Measurements from ENCODE around the gene TBC1D10B.
A peak's percentile ranks its signal among the peaks of the same experiment; 100 is the strongest.
"Not testable (repeated sequence)": the region's sequence is repeated elsewhere in the genome, so short reads cannot be mapped to it uniquely, and the experiment has no call there.

Gene TBC1D10B

DNA sequence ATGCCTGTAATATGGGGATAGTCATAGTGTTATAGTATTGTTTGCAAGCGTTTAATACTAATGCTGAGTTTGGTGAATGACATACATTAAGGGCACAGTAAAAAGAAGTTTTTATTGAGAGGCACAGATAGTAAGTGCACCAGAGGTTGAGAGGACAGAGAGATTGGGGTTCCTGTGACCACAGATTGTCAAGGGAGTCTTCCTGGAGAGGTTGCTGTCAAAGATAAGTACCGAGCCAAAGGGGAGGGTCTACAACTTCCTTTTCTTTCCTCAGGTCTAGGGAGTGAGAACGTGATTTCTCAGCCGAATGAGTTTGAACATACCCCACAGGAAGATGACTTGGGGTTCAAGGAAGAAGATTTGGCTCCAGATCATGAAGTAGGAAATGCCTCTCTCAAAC, 26.8 kb upstream of the TBC1D10B start:
- DNase-seq = no peak

DNA sequence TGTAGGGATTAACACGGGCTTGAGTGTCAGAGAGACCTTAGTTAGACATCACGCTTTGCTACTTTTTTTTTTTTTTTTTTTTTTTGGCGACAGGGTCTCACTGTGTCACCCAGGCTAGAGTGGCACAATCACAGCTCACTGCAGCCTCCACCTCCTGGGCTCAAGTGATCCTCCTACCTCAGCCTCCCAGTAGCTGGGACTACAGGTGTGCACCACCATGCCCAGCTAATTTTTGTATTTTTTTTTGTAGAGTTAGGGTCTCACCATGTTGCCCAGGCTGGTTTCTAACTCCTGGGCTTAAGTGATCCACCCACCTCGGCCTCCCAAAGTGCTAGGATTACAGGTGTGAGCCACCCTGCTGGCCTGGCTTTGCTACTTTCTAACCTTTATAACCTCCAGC, 26.3 kb upstream of the TBC1D10B start:
- not testable (repeated sequence) for DNase-seq

DNA sequence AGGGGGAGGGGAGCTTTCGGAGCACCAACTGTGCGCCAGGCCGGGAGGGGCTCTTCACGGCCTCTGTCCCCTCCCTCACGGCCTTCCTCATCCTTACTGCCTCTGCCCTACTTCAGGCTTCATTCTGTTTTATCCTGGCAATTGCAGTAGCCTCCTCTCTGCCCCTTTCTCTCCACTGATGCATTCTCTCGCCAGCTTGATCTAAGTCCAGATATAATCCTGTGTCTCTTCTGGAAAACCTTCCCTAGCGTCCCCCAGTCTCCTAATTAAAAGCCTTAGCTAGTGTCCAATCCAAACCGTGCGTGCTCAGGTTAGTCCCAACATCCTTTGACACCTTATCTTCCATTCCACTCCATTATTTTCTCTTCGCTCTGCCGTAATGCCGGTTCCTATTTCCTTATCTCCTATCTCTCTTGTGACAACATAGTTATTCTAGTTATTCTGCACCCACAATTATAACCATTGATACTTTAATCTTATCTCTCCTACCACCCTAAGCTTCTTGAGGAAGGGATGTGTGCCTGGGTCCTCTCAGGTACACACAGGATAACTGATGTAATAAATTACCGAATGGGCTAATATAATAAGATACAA, 25.8 kb upstream of the TBC1D10B start:
- DNase-seq = no peak

DNA sequence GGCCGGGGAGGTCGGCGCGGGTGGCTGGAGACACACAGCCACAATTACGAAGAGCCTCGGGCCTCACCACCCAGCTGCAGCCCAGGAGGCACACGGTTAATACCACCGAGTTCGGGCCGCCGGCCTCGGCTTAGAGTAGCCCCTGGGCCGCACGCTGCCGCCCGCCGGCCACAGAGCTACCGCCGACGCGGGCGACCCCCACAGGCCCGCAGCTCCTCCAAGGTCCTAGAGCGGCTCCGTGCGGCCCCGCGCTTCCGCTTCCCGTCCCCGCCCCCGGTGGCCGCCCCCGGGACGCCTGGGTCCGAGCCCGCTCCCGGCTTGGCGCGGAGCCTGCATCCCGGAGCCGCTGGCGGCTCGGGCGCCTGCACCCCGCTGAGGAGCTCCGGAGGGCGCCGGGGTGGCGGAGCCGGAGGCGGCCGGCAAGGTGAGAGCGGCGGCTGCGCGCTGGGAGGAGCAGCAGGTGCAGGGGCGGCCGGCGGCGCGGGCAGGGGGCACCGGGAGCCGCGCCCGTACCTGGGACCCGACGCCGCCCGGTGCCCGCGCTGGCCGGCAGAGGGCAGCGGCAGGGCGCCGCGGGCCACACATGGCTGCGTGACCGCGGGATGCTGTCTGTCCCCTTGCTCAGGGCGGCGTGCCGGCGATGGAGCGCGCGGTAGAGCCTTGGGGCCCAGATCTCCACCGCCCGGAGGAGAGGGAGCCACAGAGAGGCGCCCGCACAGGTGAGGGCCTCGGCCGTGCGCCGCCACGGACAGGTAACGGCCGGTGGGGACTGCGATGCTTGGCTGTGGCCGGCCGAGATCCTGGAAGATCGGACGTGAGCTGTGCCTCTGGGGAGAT, 25.1 kb upstream of the TBC1D10B start, which contains the start of gene ZNF48:
Gene ZNF48 (plus strand): TSS at position 266 of the 837 bp plus-strand sequence. CDS start 375 bp downstream, at position 641.
- DNase-seq = peak; percentile 78

DNA sequence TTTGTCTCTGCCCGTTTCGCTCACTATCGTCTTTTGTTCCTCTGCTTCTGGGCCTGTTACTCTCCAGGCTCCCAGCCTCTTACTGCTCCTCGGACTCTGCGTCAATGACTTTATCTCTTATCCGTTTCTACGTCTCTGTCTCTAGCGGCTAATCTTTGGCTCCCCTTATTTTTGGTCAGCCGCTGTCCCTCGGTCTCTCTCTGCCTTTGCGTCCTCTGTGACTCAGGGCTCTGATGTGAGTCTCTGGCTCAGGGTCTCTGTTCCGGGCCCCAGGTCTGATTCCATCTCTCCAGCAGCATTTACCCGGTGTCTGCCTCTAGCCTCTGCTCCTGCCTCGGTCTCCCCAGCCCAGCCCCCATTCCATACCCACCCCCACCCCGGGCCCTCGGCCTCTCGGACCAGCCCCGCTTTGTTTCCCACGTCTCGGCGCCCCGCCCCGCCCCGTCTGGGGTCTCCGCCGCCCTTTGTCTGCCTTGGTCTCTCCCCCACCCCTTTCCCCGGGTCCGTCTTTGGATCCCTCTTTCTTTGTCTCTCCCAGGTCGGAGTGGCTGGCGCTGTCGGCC, 24.4 kb upstream of the TBC1D10B start:
- DNase-seq = no peak

DNA sequence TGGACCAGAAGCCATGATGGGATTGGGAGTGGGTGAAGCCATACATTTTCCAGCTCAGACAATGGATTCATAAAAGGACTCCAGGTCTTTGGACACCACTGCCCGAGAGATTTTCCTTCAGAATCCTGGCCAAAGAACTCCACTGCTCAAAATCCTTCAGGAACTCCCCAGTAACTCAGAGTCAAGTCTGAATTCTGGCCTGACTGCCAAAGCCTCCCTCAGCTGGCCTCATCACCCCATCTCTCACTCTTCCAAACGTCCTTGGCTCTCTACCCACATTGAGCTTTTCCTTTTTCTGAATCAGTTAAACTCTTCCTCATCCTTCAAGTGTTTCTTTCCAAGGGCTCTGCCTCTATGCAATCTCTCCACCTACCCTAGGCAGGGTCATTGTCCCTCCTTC, 13.2 kb upstream of the TBC1D10B start:
- DNase-seq = no peak

DNA sequence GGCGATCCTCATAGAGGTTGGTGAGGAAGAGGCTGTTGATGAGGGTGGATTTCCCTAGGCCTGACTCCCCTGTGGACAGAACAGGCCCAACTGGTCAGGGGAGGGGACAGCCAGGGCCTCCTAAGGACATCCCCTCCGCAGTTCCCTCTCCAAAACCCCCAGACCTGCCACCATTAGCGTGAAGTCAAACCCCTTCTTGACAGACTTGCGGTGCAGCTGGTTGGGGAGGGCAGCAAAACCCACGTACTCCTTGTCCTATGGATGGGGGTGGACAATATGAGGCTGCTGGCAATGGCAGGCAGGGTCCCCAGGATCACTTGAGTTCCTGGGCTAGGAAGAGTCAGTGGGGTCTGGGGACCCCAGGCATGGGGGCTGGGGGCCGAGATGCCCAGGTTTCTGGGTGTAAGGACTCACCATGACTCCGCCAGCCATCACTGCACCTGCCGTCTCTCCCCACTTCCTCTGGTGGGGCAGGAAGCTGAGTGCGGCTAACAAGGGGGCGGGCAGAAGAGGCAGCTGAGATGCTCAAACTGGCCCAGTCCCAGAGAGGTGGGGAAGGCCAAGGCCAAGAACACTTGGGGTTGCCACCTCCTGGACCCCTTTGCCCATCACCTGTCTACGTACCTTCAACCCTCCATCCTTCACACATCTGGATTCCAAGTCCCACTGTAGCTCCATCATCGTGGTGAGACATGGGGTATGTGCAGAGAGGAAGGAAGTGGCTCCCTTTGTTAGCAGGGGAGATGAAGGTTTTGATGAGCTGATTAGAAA, 12.0 kb upstream of the TBC1D10B start, which contains the start of gene SEPTIN1:
Gene SEPTIN1 (minus strand): TSS at position 451 of the 771 bp plus-strand sequence. CDS start 19 bp downstream, at position 432.
- no peak for DNase-seq

DNA sequence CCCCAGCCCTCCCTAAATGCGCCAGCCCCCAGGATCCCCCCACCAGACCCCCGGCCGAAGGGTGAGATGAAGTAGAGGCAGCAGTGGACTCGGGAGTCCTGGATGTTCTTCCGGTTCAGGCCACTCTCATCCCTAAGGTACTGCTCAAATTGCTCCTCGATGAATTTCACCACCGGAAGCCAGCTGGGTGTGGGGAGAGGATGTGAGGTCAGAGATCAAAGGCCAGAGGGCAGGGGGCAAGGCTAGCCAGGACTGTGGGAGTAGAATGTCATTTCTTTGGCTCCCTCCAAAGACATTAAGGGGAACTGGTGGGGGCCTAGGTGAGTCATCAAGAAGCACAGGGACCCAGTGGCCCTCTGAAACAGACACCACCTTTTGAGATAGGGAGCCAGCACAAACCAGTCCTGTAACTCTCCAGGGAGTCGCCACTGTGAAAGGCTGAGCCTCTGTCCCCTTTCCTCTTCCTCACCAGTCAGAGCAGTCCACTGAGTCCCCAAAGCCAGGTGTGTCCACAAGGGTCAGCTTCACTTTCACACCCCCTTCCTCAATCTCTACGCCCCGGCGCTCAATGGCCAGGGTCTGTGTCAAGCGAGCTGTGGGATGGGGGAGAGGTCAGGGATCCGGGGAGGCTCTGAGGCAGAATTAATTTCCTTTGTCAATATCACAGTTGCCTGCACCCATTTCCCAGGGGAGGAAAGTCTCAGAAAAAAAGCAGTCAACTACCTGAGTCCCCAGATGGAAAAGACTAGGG, 11.2 kb upstream of the TBC1D10B start:
- no peak for DNase-seq

DNA sequence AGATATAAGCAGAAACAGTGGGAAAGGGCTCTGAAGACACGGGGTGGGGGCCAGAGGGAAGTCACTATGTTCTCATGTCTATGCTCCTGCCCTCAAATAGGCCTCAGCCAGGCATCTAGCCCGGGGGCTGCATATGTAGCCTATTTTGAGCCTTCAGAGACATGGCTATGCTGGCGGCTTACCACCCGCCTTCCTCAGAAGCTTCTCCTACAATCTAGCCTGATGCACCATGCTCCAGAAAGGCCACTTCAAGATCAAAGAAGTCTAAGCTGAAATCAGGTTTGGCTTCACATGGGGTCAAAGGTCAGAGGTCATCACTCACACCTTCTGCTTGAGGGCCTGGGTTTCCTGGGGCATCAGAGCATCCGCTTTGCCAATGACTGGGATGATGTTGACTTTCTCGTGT, 10.5 kb upstream of the TBC1D10B start:
- no peak for DNase-seq

DNA sequence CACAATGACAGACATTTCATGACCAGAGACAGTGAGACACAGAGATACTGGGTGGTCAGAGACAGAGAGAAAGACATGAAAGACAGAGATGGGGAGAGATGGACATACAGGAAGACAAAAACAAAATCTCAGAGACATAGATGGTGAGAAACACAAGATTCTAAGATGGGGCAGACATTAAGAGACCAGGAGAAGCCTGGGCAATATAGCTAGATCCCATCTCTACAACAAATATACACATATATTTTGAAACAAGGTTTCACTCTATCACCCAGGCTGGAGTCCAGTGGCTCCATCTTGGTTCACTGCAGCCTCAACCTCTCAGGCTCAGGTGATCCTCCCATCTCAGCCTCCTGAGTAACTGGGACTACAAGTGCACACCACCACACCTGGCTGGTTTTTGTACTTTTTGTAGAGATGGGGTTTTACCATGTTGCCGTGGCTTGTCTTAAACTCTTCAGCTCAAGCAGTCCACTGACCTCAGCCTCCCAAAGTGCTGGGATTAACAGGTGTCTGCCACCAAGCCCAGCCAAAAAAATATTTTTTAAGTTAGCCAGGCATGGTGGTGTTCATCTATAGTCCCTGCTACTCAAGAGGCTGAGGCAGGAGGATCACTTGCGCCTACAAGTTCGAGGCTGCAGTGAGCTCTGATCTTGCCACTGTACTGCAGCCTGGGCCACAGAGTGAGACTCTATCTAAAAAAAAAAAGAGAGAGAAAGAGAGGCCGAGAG, 9.9 kb upstream of the TBC1D10B start:
- DNase-seq = no peak

DNA sequence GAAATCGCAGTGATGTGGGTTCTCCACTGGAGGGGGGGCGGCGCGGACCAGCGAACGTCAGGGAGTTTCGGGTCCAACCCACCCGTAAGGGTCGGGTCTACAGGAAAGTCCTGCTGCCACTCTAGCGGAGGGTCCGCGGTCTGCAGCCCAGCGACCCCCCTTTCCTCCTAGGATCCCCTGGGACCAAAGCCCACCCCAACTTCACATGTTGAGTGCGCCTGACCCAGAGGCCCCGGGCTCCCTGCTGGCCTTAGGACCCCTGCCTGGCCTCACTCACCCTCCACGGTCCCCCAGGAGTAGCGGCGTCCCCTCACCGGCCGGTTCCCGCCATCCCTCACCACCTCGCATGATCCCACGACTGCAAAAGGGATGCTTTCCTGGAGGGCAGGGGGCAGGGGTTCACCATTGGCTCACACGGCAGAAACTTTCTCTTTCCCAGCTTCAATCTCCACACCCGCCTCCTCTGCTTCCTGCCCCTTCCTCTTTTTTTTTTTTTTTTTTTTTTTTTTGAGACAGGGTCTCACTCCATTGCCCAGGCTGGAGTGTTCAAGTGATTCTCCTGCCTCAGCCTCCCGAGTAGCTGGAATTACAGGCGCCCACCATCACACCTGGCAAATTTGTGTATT, 9.0 kb upstream of the TBC1D10B start:
- no peak for DNase-seq

DNA sequence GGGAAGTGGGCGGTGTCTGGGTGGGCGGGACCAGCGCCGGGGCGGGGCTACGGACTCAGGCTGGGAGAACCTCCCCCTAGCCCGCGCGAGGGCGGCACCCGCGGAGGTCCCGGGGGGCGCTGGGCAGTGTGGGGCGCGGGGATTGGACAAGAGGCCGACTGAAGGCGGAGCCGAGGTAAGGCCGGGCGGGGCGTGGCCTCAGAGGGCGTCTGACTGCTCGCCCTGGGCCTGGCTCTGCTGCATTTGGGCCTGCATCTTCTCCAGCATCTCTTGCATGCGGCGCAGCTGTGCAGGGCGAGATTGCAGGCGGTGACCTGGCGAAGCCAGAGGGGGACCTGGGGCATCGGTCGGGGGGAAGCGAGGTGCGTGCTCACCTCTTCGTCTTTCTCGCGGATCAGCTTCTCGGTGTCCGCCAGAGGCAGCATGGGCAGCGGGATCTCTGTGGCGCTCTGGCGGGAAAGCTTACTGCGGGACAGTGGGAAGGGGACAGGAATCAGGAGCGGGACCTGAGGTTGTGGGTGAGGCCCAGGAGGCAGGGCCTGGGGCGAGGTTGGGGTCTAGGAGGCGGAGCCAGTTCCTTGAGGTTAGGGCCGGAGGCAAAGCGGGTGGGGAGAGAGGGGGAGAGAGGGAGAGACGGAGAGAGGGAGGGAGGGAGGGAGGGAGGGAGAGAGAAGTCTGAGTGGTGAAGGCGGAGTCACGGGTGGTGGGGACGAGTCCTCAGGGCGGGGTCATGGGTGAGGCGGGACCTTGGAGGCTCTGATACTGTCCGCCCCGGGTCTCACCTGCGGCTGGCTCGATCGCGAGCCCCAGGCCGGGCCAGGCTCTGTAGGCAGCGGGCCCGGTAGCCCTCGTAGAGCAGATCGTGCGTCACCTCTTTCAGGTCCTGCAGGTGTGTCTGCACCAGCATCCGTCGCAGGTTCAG, 8.2 kb upstream of the TBC1D10B start:
- DNase-seq = peak; percentile 95

DNA sequence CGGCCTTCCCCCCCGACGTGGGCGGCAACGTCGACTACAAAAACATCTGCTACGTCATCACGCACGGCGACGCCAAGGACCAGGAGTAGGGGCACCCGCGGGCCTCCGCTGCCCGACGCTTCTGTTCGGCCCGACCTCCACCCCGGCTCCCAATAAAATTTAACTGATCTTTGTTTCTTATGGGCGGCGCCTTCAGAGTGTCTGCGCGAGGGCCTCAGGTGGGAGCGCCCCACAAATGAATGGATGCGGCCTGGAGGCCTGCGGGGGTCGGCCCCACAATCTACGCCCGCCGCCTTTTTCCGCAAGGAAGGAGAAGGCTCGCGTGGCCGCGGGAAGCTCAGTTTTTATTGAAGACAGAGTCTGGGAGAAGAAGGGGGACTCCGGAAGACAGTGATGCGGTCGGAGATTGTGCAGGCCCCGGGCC, 7.5 kb upstream of the TBC1D10B start:
- peak; percentile 88 for DNase-seq

DNA sequence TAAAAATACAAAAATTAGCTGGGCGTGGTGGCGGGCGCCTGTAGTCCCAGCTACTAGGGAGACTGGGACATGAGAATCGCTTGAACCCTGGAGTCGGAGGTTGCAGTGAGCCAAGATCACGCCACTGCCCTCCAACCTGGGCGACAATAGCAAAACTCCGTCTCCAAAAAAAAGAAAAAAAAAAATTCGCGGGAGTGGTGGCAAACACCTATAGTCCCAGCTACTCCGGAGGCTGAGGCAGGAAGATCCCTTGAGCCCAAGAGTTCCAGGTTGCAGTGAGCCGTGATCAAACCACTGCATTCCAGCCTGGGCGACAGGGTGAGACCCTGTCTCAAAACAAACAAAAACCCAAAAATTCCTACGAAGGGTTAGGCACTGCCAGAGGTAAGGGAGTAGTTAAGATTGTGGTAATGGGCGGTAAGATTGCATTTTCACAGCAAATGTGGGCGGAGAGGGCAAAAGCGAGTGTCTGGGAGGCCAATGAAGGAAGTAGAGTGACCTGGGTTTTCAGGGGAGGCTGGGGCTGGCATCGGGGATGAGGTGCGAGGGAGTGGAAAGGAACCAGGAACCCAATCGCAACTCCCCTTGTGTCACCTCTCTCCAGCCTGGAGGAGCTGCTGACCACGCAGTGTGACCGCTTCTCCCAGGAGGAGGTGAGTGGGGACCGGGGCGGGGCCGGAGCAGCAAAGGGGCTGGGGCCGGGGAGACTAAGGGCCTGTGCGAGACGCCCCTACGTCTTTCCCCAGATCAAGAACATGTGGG, 6.9 kb upstream of the TBC1D10B start:
- DNase-seq = no peak

DNA sequence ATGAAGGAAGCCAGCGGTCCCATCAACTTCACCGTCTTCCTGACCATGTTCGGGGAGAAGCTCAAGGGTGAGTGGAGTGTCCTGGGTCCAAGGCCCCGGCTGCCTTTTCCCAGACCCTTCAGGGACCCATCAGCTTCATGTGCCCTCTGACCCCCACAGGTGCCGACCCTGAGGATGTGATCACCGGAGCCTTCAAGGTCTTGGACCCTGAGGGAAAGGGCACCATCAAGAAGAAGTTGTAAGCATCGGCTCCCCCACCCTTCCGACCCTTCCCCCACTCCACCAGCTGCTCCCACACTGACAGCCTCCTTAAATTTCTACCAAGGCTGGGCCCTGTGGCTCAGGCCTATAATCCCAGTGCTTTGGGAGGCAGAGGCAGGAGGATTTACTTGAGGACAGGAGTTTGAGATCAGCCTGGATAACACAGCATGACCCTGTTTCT, 6.2 kb upstream of the TBC1D10B start:
- no peak for DNase-seq

DNA sequence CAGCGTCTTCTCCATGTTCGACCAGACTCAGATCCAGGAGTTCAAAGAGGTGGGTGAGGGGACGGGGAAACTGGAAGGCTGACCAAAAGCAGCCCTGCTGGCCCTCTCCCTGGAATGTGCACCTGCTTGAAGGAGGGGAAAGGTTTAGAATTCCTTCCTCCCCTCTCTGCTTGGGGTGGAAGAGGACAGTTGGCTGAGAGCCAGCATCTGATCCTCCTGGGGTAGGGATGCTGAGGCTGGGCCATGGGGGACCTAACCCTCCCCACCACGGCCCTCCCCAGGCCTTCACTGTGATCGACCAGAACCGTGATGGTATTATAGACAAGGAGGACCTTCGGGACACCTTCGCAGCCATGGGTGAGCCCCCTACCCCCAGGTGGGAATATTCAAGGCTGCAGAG, 5.6 kb upstream of the TBC1D10B start:
- DNase-seq = no peak

DNA sequence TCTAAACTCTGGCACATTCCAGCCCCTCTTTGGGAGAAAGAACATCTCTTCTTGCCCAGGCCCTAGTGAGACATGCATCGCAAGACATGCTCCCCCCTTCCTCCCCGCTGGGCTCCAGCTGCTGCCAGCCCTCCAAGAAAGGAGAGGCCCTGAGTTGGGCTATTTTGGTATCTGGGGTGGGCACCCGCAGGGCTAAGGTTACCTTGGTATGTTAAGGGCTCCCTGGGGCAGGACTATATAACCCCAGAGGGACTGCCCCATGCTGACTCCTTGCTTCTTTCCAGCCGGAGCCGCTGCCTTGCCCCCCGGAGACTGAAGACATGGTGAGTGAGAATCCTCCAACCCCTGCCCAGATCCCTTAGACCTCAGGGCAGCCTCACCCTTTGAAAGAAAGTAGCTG, 4.2 kb upstream of the TBC1D10B start, which contains the start of gene MYL11:
Gene MYL11 (plus strand): TSS at position 265 of the 400 bp plus-strand sequence. CDS start 56 bp downstream, at position 321.
- DNase-seq = no peak

DNA sequence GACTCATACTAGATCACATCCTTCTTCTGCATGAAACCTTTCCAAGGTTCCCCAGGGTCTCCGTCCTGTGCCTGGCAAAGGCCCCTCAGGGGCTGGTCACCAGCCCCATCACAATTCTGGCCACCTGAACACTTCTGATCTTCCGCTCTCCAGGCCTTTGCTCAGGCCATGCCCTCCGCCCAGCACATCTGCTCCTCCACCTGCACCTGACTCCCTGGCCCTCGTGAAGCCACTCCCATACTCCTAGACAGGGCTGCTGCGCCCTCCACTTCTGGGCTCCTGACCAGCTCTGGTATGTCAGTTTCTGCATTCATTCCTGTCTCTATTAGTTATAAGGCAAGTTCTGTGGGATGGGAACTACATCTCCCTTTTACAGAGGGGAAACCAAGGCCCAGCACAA, 2.4 kb upstream of the TBC1D10B start:
- DNase-seq = no peak
